Tibial nerve (tissue), 4 donors: ENCODE results near the gene ITPRID1. TPM values are rescaled to one million over a fixed set of nuclear protein-coding genes. Genes with fewer than 3 reads are reported as not detected.

Experiments used
- DNase-seq, 2 donors: peaks; one replicate each; pipeline ENCODE4 v3.0.0-alpha.2; 2019; ENCODE audit warnings: low spot score in 2 of 2
- H3K27ac ChIP-seq, 4 donors: fragments of 200-600 bp; sonication (generic) in 3 of 4; one replicate each; pipeline ENCODE4 v1.5.1; 2017 to 2019; ENCODE audit warnings: mild to moderate bottlenecking in 1 of 4
- H3K27me3 ChIP-seq, 2 donors: fragments of 200-600 bp; sonication (generic) in 1 of 2; one replicate each; pipeline versions ENCODE4 v1.5.1 to v1.6.0; 2017 to 2019
- H3K36me3 ChIP-seq, 3 donors: fragments of 200-600 bp; sonication (generic); one replicate each; pipeline ENCODE4 v1.5.1; 2018 to 2019
- H3K4me1 ChIP-seq, 4 donors: fragments of 200-600 bp; sonication (generic) in 3 of 4; one replicate each; pipeline ENCODE4 v1.5.1; 2017 to 2019
- H3K4me3 ChIP-seq, 4 donors: fragments of 200-600 bp; sonication (generic) in 3 of 4; one replicate each; pipeline ENCODE4 v1.5.1; 2017 to 2019; ENCODE audit warnings: mild to moderate bottlenecking in 1 of 4, moderate library complexity in 1 of 4
- H3K9me3 ChIP-seq, 4 donors: fragments of 200-600 bp; sonication (generic) in 3 of 4; one replicate each; pipeline ENCODE4 v1.5.1; 2017 to 2019
- EP300 ChIP-seq, 2 donors: sonication (generic); formaldehyde crosslinking; IDR thresholded peaks; one replicate each; pipeline ENCODE4 v1.6.1; 2017; ENCODE audit warnings: antibody characterized with exemption in 2 of 2, mild to moderate bottlenecking in 1 of 2
- POLR2A ChIP-seq, 2 donors: fragments of 450-650 bp; IDR thresholded peaks; one replicate each; pipeline ENCODE4 v1.6.1; 2017; ENCODE audit warnings: antibody characterized with exemption in 2 of 2, mild to moderate bottlenecking in 2 of 2, moderate library complexity in 2 of 2
- WGBS, 2 donors: methylation state at CpG; one replicate each; pipeline ENCODE4 v1.1.5; 2018; 5-methylcytosine and 5-hydroxymethylcytosine counted together
- total RNA-seq, 4 donors: library from RNA; depleted of rRNA; stranded (reverse); fragments of >200 nt; gene quantifications; one replicate each; pipeline ENCODE4 v1.1.0, GENCODE V29; 2016
- TF ChIP-seq, protein P1 (sequence below), 5 experiments: fragments of 200-600 bp in 3 of 5; fragments of 450-650 bp in 2 of 5; sonication (generic) in 3 of 5; IDR thresholded peaks; one replicate each; pipeline ENCODE4 v1.5.1; 2016 to 2019; ENCODE audit warnings: antibody characterized with exemption in 5 of 5, mild to moderate bottlenecking in 3 of 5, moderate library complexity in 2 of 5

Gene ITPRID1
- total RNA-seq, 4 donors from 2014 or later, result not detected

GRCh38 chr7:31476073-31476745 is 37.7 kb upstream of the ITPRID1 start:
- 71 to 78% methylated on average over 7 of the region's 7 CpGs for WGBS, 2 donors
- no peak for DNase-seq

DNA sequence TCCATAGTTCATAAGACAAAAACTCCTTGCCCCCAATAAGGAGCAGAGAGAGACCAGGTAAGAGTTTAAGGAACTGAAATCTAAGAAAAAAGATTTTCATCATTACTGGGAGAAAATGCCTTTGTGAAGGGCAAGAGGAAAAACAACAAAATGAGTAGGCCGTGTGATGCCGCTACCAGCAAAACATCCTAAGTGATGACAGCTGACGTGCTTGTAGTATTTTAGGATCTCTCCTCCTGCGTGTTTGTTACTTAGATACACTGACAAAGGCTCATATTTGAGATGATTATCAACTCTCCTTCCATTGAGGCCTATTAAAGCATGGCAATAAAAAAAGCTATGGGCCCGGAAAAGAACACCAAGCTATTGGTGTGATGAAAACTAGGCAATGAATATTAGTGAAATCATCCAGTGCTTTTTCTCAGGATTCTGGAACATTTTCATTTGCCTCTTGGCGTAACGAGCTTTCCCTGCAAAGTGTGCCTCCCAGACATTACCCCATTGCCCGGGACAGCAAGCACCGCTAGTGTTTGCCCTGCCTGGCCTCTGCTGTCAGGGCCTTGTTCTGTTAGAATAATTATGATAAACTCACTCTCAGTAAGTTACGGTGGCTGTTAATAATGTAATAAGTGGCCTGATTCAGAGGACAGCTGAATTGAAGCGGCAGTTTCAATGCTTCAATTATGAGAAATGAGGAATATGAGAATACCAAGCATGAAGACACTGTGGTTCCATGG is 36.8 kb upstream of the ITPRID1 start:
- TF ChIP-seq EP300 (IDR thresholded peaks at IDR 0.05) (no peak), POLR2A (IDR thresholded peaks at IDR 0.05) (no peak)
- TF ChIP-seq, protein P1, sequence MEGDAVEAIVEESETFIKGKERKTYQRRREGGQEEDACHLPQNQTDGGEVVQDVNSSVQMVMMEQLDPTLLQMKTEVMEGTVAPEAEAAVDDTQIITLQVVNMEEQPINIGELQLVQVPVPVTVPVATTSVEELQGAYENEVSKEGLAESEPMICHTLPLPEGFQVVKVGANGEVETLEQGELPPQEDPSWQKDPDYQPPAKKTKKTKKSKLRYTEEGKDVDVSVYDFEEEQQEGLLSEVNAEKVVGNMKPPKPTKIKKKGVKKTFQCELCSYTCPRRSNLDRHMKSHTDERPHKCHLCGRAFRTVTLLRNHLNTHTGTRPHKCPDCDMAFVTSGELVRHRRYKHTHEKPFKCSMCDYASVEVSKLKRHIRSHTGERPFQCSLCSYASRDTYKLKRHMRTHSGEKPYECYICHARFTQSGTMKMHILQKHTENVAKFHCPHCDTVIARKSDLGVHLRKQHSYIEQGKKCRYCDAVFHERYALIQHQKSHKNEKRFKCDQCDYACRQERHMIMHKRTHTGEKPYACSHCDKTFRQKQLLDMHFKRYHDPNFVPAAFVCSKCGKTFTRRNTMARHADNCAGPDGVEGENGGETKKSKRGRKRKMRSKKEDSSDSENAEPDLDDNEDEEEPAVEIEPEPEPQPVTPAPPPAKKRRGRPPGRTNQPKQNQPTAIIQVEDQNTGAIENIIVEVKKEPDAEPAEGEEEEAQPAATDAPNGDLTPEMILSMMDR (IDR thresholded peaks at IDR 0.05), result no peak
- DNase-seq, result no peak
- no peak overlapping the region for H3K27ac ChIP-seq
- no peak overlapping the region for H3K4me3 ChIP-seq
- H3K36me3 ChIP-seq, result no peaks in the 10 kb centered on the region
- WGBS, 2 donors, result 94 to 97% methylated on average over 11 of the region's 11 CpGs
- no peaks in the 10 kb centered on the region for H3K9me3 ChIP-seq
- no peaks in the 10 kb centered on the region for H3K27me3 ChIP-seq
- H3K4me1 ChIP-seq, result peaks cover 0 to 8% (median 0%) of the 10 kb centered on the region in 4 donors

More at GRCh38 chr7:31476073-31476745, 37.7 kb upstream of the ITPRID1 start:
- Histone ChIP-seq H3K36me3 (no peaks in the 10 kb centered on the region), H3K27me3 (no peaks in the 10 kb centered on the region), H3K9me3 (no peaks in the 10 kb centered on the region), H3K4me1 (peaks cover 0 to 8% (median 0%) of the 10 kb centered on the region in 4 donors), H3K27ac (no peak overlapping the region), H3K4me3 (no peak overlapping the region)
- TF ChIP-seq, protein P1 (IDR thresholded peaks at IDR 0.05), result no peak

GRCh38 chr7:31478018-31478417 is 35.9 kb upstream of the ITPRID1 start:
- Histone ChIP-seq H3K27me3 (no peaks in the 10 kb centered on the region), H3K27ac (no peak overlapping the region), H3K4me3 (no peak overlapping the region), H3K4me1 (peaks cover 0 to 8% (median 0%) of the 10 kb centered on the region in 4 donors), H3K9me3 (no peaks in the 10 kb centered on the region), H3K36me3 (no peaks in the 10 kb centered on the region)
- no peak for DNase-seq
- WGBS, 2 donors, result 55 to 64% methylated on average over 3 of the region's 3 CpGs
- no peak for TF ChIP-seq EP300 (IDR thresholded peaks at IDR 0.05)
- no peak for TF ChIP-seq POLR2A (IDR thresholded peaks at IDR 0.05)
- TF ChIP-seq, protein P1 (IDR thresholded peaks at IDR 0.05), result no peak

- H3K27ac ChIP-seq, result no peak overlapping the region
- no peaks in the 10 kb centered on the region for H3K36me3 ChIP-seq
- no peak for TF ChIP-seq EP300 (IDR thresholded peaks at IDR 0.05)
- no peak for TF ChIP-seq POLR2A (IDR thresholded peaks at IDR 0.05)
- TF ChIP-seq, protein P1 (IDR thresholded peaks at IDR 0.05), result no peak
- peaks cover 0 to 8% (median 0%) of the 10 kb centered on the region in 4 donors for H3K4me1 ChIP-seq
- no peaks in the 10 kb centered on the region for H3K9me3 ChIP-seq
- no peaks in the 10 kb centered on the region for H3K27me3 ChIP-seq
- no peak for DNase-seq
- 11 to 14% methylated on average over 6 of the region's 6 CpGs for WGBS, 2 donors
- no peak overlapping the region for H3K4me3 ChIP-seq
Observed at GRCh38 chr7:31478721-31479120, 35.2 kb upstream of the ITPRID1 start.

- Histone ChIP-seq H3K27ac (no peak overlapping the region), H3K4me3 (no peak overlapping the region), H3K4me1 (peaks cover 0 to 7% (median 0%) of the 10 kb centered on the region in 4 donors), H3K9me3 (no peaks in the 10 kb centered on the region), H3K27me3 (no peaks in the 10 kb centered on the region), H3K36me3 (no peaks in the 10 kb centered on the region)
- TF ChIP-seq, protein P1 (IDR thresholded peaks at IDR 0.05), result no peak
- no peak for TF ChIP-seq EP300 (IDR thresholded peaks at IDR 0.05)
- no peak for TF ChIP-seq POLR2A (IDR thresholded peaks at IDR 0.05)
- 75 to 79% methylated on average over 6 of the region's 6 CpGs for WGBS, 2 donors
- DNase-seq, result no peak
Observed at GRCh38 chr7:31487071-31487470, 26.8 kb upstream of the ITPRID1 start.
